NCI-H526 (cell line): Measurements from ENCODE around the gene ZNF385C.
A peak's percentile ranks its signal among the peaks of the same experiment; 100 is the strongest.
"Not testable (repeated sequence)": the region's sequence is repeated elsewhere in the genome, so short reads cannot be mapped to it uniquely, and the experiment has no call there.

Experiments used
- DNase-seq, 2 experiments: peaks; one replicate each; lab custom pipeline; 2025; lab: John Stamatoyannopoulos, UW

Gene ZNF385C

GRCh38 chr17:42097691-42098631, at the start of gene ZNF385C:
Gene ZNF385C, minus strand, starts transcription at chr17:42098473. Its CDS starts 35,417 bp downstream, at chr17:42063056.
- peak in 1 of 2 experiments; percentile 52 for DNase-seq

- DNase-seq: no peak
Observed at GRCh38 chr17:42146911-42147607, 48.8 kb upstream of the ZNF385C start.

GRCh38 chr17:42143138-42143537, 44.9 kb upstream of the ZNF385C start:
- DNase-seq: not testable (repeated sequence)

GRCh38 chr17:42142371-42142896, 44.2 kb upstream of the ZNF385C start:
- no peak for DNase-seq

- DNase-seq: no peak
Observed at GRCh38 chr17:42141382-42141781, 43.1 kb upstream of the ZNF385C start.

- DNase-seq: not testable (repeated sequence)
Observed at GRCh38 chr17:42140690-42141089, 42.4 kb upstream of the ZNF385C start.

GRCh38 chr17:42138749-42139492, 40.6 kb upstream of the ZNF385C start:
- no peak for DNase-seq

GRCh38 chr17:42136654-42137051, 38.4 kb upstream of the ZNF385C start:
- DNase-seq: no peak

GRCh38 chr17:42135664-42136653, 37.7 kb upstream of the ZNF385C start:
- DNase-seq: no peak

GRCh38 chr17:42135151-42135550, 36.9 kb upstream of the ZNF385C start:
- no peak for DNase-seq

- no peak for DNase-seq
Observed at GRCh38 chr17:42133461-42134041, 35.3 kb upstream of the ZNF385C start.

- peak; percentile 22 to 50 for DNase-seq
Observed at GRCh38 chr17:42132941-42133340, 34.7 kb upstream of the ZNF385C start.

GRCh38 chr17:42131981-42132432, 33.7 kb upstream of the ZNF385C start:
- no peak for DNase-seq

GRCh38 chr17:42131232-42131631, 33.0 kb upstream of the ZNF385C start:
- no peak for DNase-seq

GRCh38 chr17:42130310-42130936, 32.1 kb upstream of the ZNF385C start:
- no peak for DNase-seq

GRCh38 chr17:42129109-42129837, 31.0 kb upstream of the ZNF385C start:
- DNase-seq: no peak

- DNase-seq: no peak
Observed at GRCh38 chr17:42127414-42127813, 29.1 kb upstream of the ZNF385C start.

- DNase-seq: no peak
Observed at GRCh38 chr17:42126836-42127235, 28.6 kb upstream of the ZNF385C start.

GRCh38 chr17:42125565-42125964, 27.3 kb upstream of the ZNF385C start:
- DNase-seq: no peak
